Measurements from ENCODE around the gene GLDC.
"Not testable (repeated sequence)": the region's sequence is repeated elsewhere in the genome, so short reads cannot be mapped to it uniquely, and the experiment has no call there.

GLDC gene

DNA sequence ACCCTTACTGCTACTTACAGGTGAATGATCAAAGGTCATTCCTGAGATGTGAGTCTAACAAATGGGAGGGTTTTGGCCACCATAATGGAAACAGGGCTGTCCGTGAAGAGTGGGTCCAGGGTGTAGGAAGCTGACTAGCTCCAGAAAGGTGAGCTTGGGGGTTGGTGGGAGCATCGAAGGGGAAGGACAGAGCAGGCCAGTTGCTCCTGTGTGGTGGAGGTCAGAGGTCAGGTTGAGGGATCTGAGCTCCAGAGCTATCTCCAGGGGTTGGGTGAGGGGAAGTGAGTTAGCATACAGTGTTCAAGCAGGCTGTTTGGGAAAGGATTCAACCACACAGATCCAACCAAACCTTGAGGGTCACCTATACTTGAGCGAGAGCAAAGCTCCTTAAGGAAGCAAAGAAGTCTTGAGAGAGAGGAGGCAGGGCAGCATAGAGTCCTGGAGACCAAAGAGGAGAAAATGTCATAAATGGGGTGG lies 18.7 kb upstream of the GLDC start:
- DNase-seq (ENCODE audit: low read depth, low spot score), result no peak

- DNase-seq (ENCODE audit: low read depth, low spot score), result no peak
Measured at GRCh38 chr9:6660512-6660911, 15.0 kb upstream of the GLDC start.

DNA sequence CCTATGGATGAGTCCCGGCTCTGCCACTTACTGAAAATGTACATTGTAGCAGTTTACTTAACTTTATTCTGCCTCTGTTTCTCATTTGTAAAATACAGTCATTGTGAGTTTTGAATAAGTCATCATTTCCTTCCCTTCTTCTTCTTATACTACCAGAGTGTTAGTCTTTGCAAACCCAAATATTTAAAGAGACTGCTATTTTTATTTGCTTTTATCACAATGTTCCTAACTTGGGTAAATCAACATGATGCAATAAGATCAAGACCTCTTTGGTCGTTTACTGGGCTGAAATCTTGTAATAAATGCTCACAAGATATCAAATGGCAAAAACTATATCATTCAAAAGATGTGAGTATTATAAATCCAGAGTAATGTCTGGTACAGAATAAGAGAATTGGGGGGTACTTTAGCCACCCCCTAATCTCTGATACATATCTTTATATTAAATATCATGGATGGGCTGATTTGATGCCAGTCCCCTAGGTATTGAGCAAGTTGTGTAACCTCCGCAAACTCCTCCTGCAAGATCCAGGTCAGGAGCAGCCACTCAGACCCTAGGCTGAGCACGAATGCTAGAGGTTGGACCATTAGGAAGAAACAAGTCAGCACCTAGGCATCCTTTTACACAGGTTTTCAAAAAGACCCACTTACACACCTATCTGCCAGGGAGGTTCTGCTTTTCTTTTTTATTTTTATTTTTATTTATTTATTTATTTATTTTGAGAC lies 13.3 kb upstream of the GLDC start:
- no peak for DNase-seq (ENCODE audit: low read depth, low spot score)

- no peak for DNase-seq (ENCODE audit: low read depth, low spot score)
Measured at GRCh38 chr9:6656614-6657300, 11.2 kb upstream of the GLDC start.

GRCh38 chr9:6655036-6655435 lies 9.5 kb upstream of the GLDC start:
- DNase-seq (ENCODE audit: low read depth, low spot score), result no peak

- no peak for DNase-seq (ENCODE audit: low read depth, low spot score)
Measured at GRCh38 chr9:6646293-6646636, 736 bp upstream of the GLDC start.

DNA sequence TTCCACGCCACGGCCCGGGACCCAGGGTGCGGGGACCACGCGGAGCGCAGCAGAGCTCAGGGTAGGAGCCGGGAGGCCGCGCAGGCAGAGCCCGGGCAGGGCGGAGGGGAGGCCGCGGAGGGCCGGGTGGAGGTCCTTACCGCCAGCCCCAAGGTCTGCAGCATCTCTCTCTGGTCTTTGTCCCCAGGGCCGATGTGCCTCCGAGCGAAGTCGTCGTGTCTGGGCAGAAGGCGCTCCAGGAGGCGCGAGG lies 499 bp downstream of the GLDC start:
- not testable (repeated sequence) for DNase-seq (ENCODE audit: low read depth, low spot score)

- DNase-seq (ENCODE audit: low read depth, low spot score), result no peak
Measured at GRCh38 chr9:6644346-6645104, 1.0 kb downstream of the GLDC start.

- no peak for DNase-seq (ENCODE audit: low read depth, low spot score)
Measured at GRCh38 chr9:6641961-6642360, 3.6 kb downstream of the GLDC start.

DNA sequence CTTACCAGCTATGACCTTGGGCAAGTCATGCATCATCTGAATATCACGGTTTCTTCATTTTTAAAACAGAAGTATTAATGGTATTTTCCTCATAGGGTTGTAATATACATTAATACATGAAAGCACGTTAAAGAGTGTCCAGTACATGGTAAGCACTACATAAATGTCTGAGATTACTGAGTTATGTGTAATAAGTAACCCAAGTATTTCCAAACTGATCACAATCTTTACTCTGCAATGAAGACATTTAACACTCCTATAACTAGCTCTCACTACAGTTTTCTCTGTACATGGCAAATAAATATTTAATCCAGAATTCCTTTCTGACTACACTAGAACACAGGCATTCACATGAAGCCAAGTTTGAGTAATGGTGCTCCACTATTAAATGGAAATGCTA lies 4.0 kb downstream of the GLDC start:
- no peak for DNase-seq (ENCODE audit: low read depth, low spot score)

- no peak for DNase-seq (ENCODE audit: low read depth, low spot score)
Measured at GRCh38 chr9:6641056-6641455, 4.5 kb downstream of the GLDC start.

DNA sequence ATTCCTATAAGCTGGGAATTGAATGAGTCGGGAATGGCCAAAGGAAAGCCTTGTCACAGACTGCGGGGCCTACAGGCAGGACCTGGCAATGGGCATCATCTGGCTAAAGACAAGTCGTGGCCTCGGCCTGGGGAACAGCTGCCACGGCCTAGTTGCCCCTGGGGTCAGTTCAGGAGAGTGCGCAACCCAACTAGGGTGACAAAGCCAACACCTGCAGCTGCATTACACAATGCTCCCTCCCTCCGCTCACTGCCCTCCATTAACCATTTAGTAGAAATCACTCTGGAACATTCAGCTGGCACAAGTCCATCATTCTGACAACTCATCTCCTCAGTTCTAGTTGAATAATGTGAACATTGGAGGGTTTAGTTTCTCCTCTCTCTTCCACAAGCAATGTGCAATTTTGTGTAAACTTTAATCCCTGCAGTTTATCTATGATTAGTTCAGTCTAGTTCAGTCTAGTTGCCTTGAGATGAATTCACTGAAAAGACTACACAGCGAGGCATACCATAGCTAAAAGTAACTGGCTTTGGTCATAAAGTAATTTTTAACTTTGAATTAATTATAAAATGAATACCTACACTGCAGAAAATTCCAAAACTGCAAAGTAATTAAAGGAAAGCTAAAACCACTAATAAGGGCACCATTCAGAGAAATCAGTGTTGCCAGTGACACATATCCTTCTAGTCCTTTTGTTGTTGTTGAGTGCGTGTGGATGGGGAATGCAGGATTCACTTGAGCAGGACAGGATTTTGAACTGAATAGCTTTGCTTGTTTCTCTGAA lies 5.1 kb downstream of the GLDC start:
- DNase-seq (ENCODE audit: low read depth, low spot score), result no peak

- no peak for DNase-seq (ENCODE audit: low read depth, low spot score)
Measured at GRCh38 chr9:6639622-6640021, 5.9 kb downstream of the GLDC start.

- no peak for DNase-seq (ENCODE audit: low read depth, low spot score)
Measured at GRCh38 chr9:6634444-6634843, 11.1 kb downstream of the GLDC start.

DNA sequence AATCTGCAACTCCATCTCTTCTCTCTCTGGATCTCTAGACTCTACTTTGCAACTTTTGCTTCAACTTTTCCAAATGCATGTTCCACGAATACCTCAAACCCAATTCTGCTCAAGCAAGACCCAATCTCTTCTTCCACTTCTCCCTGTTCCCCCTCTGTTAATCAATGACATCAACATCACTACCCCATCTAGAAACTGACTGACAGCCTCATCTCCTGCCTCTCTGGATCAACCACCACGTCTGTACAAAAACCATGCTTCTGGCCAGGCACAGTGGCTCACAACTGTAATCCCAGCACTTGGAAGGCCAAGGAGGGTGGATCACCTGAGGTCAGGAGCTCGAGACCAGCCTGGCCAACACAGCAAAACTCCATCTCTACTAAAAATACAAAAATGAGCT lies 12.2 kb downstream of the GLDC start:
- DNase-seq (ENCODE audit: low read depth, low spot score), result no peak

DNA sequence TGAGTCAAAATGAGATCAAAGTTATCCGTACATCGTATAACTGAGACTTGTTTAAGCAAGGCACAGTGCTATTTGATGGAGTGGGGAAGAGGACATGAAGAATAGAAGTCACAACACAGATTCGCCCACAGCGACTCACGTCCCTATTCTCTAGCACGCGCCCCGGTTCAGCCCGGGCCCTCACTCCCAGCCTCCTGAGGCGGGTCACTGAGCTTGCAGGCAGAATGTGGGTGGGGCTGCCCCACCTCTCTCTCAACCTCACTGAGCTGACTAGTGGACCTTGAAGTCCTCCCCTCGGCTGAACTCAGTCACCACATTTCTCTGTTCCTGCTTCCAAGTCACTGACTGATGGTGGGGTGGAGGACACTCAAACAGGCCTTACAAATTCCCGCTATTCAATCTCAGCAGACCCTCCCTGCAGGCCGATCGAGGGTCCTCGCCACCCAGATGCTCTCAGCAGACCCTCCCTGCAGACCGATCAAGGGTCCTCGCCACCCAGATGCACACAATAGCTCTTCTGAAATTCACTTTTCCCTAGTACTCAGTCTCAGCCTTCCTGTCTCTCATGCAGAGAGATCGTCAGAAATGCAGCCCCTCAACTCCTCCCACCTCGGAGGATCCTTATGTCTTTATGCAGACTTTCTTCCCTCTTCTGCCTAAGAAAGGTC lies 12.9 kb downstream of the GLDC start:
- DNase-seq (ENCODE audit: low read depth, low spot score), result no peak

DNA sequence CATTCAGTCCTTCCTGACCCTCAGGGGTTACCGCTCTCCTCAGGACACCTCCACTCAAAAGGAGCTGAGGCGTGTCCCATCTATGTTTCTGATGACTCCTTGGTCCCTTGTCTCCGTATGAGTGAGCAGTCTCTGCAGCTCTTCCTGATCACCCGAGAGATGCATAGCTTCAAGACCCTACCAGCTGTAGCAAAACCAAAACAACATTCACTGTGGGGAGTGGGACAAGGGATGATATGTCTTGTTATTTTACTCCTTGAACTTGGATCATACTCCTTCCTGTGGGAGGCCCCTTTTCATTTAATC lies 14.4 kb downstream of the GLDC start:
- DNase-seq (ENCODE audit: low read depth, low spot score), result no peak

GRCh38 chr9:6630502-6631206 lies 14.9 kb downstream of the GLDC start:
- no peak for DNase-seq (ENCODE audit: low read depth, low spot score)

DNA sequence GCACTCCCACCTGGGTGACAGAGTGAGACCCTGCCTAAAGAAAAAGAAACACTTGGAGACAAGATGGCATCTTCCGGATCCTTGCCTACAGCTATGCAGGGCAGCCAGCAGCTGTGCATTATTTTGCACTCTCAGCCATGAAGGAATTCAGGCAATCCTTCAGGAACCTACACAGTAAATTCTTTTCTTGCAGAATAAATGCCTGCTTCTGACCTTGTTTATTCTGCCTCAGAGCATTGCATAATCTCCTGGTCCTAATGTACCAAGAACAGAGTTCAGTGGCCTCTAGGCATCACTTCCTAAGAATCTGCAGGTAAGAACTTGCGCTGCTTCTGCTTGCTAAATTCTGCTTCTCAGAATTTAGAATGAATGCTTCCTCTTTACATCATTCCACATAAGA lies 16.8 kb downstream of the GLDC start:
- no peak for DNase-seq (ENCODE audit: low read depth, low spot score)

- DNase-seq (ENCODE audit: low read depth, low spot score), result no peak
Measured at GRCh38 chr9:6625363-6625762, 20.2 kb downstream of the GLDC start.

GRCh38 chr9:6622784-6623183 lies 22.7 kb downstream of the GLDC start:
- DNase-seq (ENCODE audit: low read depth, low spot score), result not testable (repeated sequence)
